GM21619 (cell line): Measurements from ENCODE around the gene CCDC85C.

Experiments
- ATAC-seq: cut with Tn5 transposase; IDR thresholded peaks from one replicate; pipeline ENCODE4 v1.9.1; 2021; ENCODE audit not compliant: unreplicated experiment

Gene CCDC85C

GRCh38 chr14:99514552-99515300 is 89.3 kb downstream of the CCDC85C start:
- no peak for ATAC-seq

- no peak for ATAC-seq
These were observed 90.0 kb downstream of the CCDC85C start for GRCh38 chr14:99513946-99514551.

- ATAC-seq = no peak
These were observed 90.8 kb downstream of the CCDC85C start for GRCh38 chr14:99513183-99513694.

- no peak for ATAC-seq
These were observed 91.3 kb downstream of the CCDC85C start for GRCh38 chr14:99512571-99513182.

- no peak for ATAC-seq
These were observed 91.9 kb downstream of the CCDC85C start for GRCh38 chr14:99512110-99512449.

- no peak for ATAC-seq
These were observed 92.4 kb downstream of the CCDC85C start for GRCh38 chr14:99511421-99512109.

- ATAC-seq = no peak
These were observed 93.4 kb downstream of the CCDC85C start for GRCh38 chr14:99510556-99511139.

- ATAC-seq = no peak
These were observed 94.0 kb downstream of the CCDC85C start for GRCh38 chr14:99509871-99510555.

- no peak for ATAC-seq
These were observed 94.9 kb downstream of the CCDC85C start for GRCh38 chr14:99508896-99509629.

- no peak for ATAC-seq
These were observed 96.0 kb downstream of the CCDC85C start for GRCh38 chr14:99507860-99508640.

- ATAC-seq = no peak
These were observed 97.7 kb downstream of the CCDC85C start for GRCh38 chr14:99506276-99506675.

GRCh38 chr14:99505089-99505488 is 98.9 kb downstream of the CCDC85C start:
- no peak for ATAC-seq

GRCh38 chr14:99503848-99504453 is 100.1 kb downstream of the CCDC85C start:
- ATAC-seq = no peak

GRCh38 chr14:99502989-99503421 is 101.0 kb downstream of the CCDC85C start:
- no peak for ATAC-seq

- ATAC-seq = no peak
These were observed 106.1 kb downstream of the CCDC85C start for GRCh38 chr14:99497894-99498293.

GRCh38 chr14:99497341-99497740 is 106.7 kb downstream of the CCDC85C start:
- ATAC-seq = no peak

GRCh38 chr14:99484106-99484505 is 119.9 kb downstream of the CCDC85C start:
- ATAC-seq = no peak

GRCh38 chr14:99481745-99482099 is 122.3 kb downstream of the CCDC85C start:
- no peak for ATAC-seq
